ENCODE data around the gene PHACTR1. TPM values are rescaled to one million over a fixed set of nuclear protein-coding genes. Genes with fewer than 3 reads are reported as not detected.

Gene PHACTR1
- total and polyA plus RNA-seq, 2 donors (not counting 1 experiment from before 2014, with no cell fraction given), result 0.60 to 1.2 TPM

DNA sequence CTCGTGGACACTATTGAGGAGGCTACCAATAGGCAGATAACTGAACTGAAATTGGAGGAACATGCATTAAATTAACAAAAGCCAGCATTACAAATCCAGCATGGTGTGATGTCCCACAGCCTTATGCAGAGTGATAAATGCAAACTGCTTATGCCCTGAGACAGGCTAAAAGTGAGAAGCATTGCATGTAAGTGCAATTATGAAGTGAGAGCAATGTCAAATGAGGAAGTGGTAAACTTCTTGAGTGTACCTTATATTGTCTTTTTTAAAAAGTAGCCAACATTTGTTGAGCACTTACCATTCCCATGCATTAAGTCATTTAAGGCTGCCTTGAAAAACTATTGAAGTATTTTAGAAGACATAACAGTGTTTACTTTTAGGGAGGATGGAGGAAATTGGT, 399.6 kb downstream of the PHACTR1 start:
- no peak overlapping the region for H2AFZ ChIP-seq (ENCODE audit: low read length)
- H3K36me3 ChIP-seq (ENCODE audit: control insufficient read depth, insufficient read depth, low read length), result no peaks in the 10 kb centered on the region
- H4K20me1 ChIP-seq (ENCODE audit: control insufficient read depth, extremely low read depth, insufficient read depth, low read length), result no peaks in the 10 kb centered on the region
- H3K4me2 ChIP-seq (ENCODE audit: extremely low read depth, insufficient read depth, low read length), result no peak overlapping the region
- TF ChIP-seq, protein P1, sequence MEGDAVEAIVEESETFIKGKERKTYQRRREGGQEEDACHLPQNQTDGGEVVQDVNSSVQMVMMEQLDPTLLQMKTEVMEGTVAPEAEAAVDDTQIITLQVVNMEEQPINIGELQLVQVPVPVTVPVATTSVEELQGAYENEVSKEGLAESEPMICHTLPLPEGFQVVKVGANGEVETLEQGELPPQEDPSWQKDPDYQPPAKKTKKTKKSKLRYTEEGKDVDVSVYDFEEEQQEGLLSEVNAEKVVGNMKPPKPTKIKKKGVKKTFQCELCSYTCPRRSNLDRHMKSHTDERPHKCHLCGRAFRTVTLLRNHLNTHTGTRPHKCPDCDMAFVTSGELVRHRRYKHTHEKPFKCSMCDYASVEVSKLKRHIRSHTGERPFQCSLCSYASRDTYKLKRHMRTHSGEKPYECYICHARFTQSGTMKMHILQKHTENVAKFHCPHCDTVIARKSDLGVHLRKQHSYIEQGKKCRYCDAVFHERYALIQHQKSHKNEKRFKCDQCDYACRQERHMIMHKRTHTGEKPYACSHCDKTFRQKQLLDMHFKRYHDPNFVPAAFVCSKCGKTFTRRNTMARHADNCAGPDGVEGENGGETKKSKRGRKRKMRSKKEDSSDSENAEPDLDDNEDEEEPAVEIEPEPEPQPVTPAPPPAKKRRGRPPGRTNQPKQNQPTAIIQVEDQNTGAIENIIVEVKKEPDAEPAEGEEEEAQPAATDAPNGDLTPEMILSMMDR (conservative IDR thresholded peaks at IDR 0.05 in 1 of 2, IDR thresholded peaks at IDR 0.05 in 1 of 2; ENCODE audit: low read depth in 1 of 2, low read length in 2 of 2), result no peak
- no peak for TF ChIP-seq EZH2 (IDR thresholded peaks at IDR 0.05; ENCODE audit: low read length, missing control alignments)
- H3K9ac ChIP-seq (ENCODE audit: insufficient read depth, low read length), result no peak overlapping the region
- no peaks in the 10 kb centered on the region for H3K79me2 ChIP-seq (ENCODE audit: control insufficient read depth, insufficient read depth, low read length)
- no peak for DNase-seq (ENCODE audit: low read depth in 2 of 2)
- no peaks in the 10 kb centered on the region for H3K4me1 ChIP-seq (ENCODE audit: control insufficient read depth, extremely low read depth, insufficient read depth, low read length)
- no peaks in the 10 kb centered on the region for H3K9me3 ChIP-seq (ENCODE audit: control insufficient read depth, insufficient read depth, low read depth, low read length)
- H3K27ac ChIP-seq (ENCODE audit: insufficient read depth, low read length), result no peak overlapping the region
- H3K27me3 ChIP-seq (ENCODE audit: control insufficient read depth, insufficient read depth, low read length), result no peaks in the 10 kb centered on the region
- H3K4me3 ChIP-seq (replicated peaks in 1 of 4; ENCODE audit: control extremely low read depth in 1 of 4, insufficient read depth in 1 of 4, low read depth in 3 of 4, low read length in 4 of 4), result no peak overlapping the region

DNA sequence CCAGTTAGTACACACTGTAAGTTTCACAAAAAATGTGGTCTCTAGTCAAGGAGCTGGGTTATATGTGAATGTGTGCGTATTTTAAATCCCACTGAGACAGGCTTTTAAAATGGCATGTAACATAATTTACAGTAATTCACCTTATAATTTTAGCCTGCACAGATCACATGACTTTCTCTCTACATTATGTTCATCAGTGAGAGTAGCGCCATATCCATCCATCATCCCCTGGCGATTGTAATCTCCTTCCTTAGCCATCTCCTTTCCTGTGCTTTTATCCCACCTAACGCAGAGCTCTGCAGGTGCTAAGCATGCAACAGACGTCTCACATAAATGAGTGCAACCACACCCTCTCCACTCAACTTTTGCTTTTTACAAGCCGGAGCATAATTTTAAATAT, 401.0 kb downstream of the PHACTR1 start:
- no peak for TF ChIP-seq EZH2 (IDR thresholded peaks at IDR 0.05; ENCODE audit: low read length, missing control alignments)
- TF ChIP-seq, protein P1 (conservative IDR thresholded peaks at IDR 0.05 in 1 of 2, IDR thresholded peaks at IDR 0.05 in 1 of 2; ENCODE audit: low read depth in 1 of 2, low read length in 2 of 2), result no peak
- Histone ChIP-seq H3K4me1 (ENCODE audit: control insufficient read depth, extremely low read depth, insufficient read depth, low read length) (no peaks in the 10 kb centered on the region), H3K79me2 (ENCODE audit: control insufficient read depth, insufficient read depth, low read length) (no peaks in the 10 kb centered on the region), H2AFZ (ENCODE audit: low read length) (no peak overlapping the region), H4K20me1 (ENCODE audit: control insufficient read depth, extremely low read depth, insufficient read depth, low read length) (no peaks in the 10 kb centered on the region), H3K27me3 (ENCODE audit: control insufficient read depth, insufficient read depth, low read length) (no peaks in the 10 kb centered on the region), H3K9me3 (ENCODE audit: control insufficient read depth, insufficient read depth, low read depth, low read length) (no peaks in the 10 kb centered on the region), H3K36me3 (ENCODE audit: control insufficient read depth, insufficient read depth, low read length) (no peaks in the 10 kb centered on the region), H3K4me2 (ENCODE audit: extremely low read depth, insufficient read depth, low read length) (no peak overlapping the region), H3K27ac (ENCODE audit: insufficient read depth, low read length) (no peak overlapping the region), H3K9ac (ENCODE audit: insufficient read depth, low read length) (no peak overlapping the region), H3K4me3 (replicated peaks in 1 of 4; ENCODE audit: control extremely low read depth in 1 of 4, insufficient read depth in 1 of 4, low read depth in 3 of 4, low read length in 4 of 4) (no peak overlapping the region)
- no peak for DNase-seq (ENCODE audit: low read depth in 2 of 2)

DNA sequence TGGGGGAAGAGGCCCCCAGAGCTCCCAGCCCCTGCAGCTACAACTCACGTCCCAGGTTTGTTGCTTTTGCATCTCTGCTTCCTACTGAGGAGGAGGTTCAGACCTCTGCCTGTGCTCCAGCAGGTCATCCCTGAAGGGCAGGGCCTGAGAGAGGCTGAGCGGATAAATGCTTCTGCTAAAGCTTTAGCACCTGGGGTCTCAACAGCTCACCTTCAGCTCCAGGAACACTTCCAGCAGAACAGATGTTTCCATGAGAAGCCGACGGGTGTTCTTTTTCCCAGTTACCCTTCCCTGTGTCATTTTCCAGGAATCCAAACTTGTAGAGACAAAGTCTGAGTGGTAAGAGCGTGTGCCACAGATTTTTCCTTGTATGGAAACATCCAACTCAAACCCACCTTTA, 403.0 kb downstream of the PHACTR1 start:
- H3K9me3 ChIP-seq (ENCODE audit: control insufficient read depth, insufficient read depth, low read depth, low read length), result no peaks in the 10 kb centered on the region
- no peak overlapping the region for H3K27ac ChIP-seq (ENCODE audit: insufficient read depth, low read length)
- H3K9ac ChIP-seq (ENCODE audit: insufficient read depth, low read length), result no peak overlapping the region
- no peak overlapping the region for H2AFZ ChIP-seq (ENCODE audit: low read length)
- H3K4me3 ChIP-seq (replicated peaks in 1 of 4; ENCODE audit: control extremely low read depth in 1 of 4, insufficient read depth in 1 of 4, low read depth in 3 of 4, low read length in 4 of 4), result no peak overlapping the region
- TF ChIP-seq, protein P1 (conservative IDR thresholded peaks at IDR 0.05 in 1 of 2, IDR thresholded peaks at IDR 0.05 in 1 of 2; ENCODE audit: low read depth in 1 of 2, low read length in 2 of 2), result no peak
- TF ChIP-seq EZH2 (IDR thresholded peaks at IDR 0.05; ENCODE audit: low read length, missing control alignments), result no peak
- no peak for DNase-seq (ENCODE audit: low read depth in 2 of 2)
- no peaks in the 10 kb centered on the region for H3K79me2 ChIP-seq (ENCODE audit: control insufficient read depth, insufficient read depth, low read length)
- no peaks in the 10 kb centered on the region for H3K4me1 ChIP-seq (ENCODE audit: control insufficient read depth, extremely low read depth, insufficient read depth, low read length)
- H3K27me3 ChIP-seq (ENCODE audit: control insufficient read depth, insufficient read depth, low read length), result no peaks in the 10 kb centered on the region
- no peaks in the 10 kb centered on the region for H3K36me3 ChIP-seq (ENCODE audit: control insufficient read depth, insufficient read depth, low read length)
- H3K4me2 ChIP-seq (ENCODE audit: extremely low read depth, insufficient read depth, low read length), result no peak overlapping the region
- no peaks in the 10 kb centered on the region for H4K20me1 ChIP-seq (ENCODE audit: control insufficient read depth, extremely low read depth, insufficient read depth, low read length)

All from fibroblast of lung (primary cell).